ENCODE data around the gene GABBR1. TPM values are rescaled to one million over a fixed set of nuclear protein-coding genes. Genes with fewer than 3 reads are reported as not detected.

Gene GABBR1
- total RNA-seq, 1 experiment from 2014 or later = 146 TPM

- H3K4me3 Mint-ChIP-seq = no peak overlapping the region
- no peaks in the 10 kb centered on the region for H3K27me3 ChIP-seq (ENCODE audit: insufficient read depth, low read length)
- H3K23me2 ChIP-seq (ENCODE audit: insufficient read length, low read depth, low read length, poor library complexity, severe bottlenecking) = no peaks in the 10 kb centered on the region
- no peak overlapping the region for H4K8ac ChIP-seq (replicated peaks; ENCODE audit: insufficient read length, low read depth, low read length)
- no peak overlapping the region for H2BK120ac ChIP-seq (ENCODE audit: low read depth, low read length, poor library complexity, severe bottlenecking)
- H2AFZ ChIP-seq (ENCODE audit: low read length) = no peak overlapping the region
- peaks cover 73 to 95% (median 93%) of the 10 kb centered on the region in 3 experiments; a peak in 6 of 7 replicates for H3K36me3 Mint-ChIP-seq (ENCODE audit: insufficient read depth in 1 of 3, low read depth in 3 of 3)
- no peak for DNase-seq
- H3K4me1 ChIP-seq (ENCODE audit: insufficient read depth, low read length) = no peaks in the 10 kb centered on the region
- H3K14ac ChIP-seq (ENCODE audit: insufficient read depth, low read length) = no peak overlapping the region
- H4K5ac ChIP-seq (ENCODE audit: insufficient read length, low read depth, low read length) = no peak overlapping the region
- no peaks in the 10 kb centered on the region for H3K9me3 Mint-ChIP-seq
- H2BK20ac ChIP-seq (ENCODE audit: low read depth, low read length, poor library complexity, severe bottlenecking) = no peak overlapping the region
- TF ChIP-seq CTCF (conservative IDR thresholded peaks at IDR 0.05) = no peak
- H3K56ac ChIP-seq (ENCODE audit: insufficient read length, low read depth, low read length) = no peak overlapping the region
- H3K27ac ChIP-seq (ENCODE audit: insufficient read length, low read depth, low read length) = no peak overlapping the region
- no peak overlapping the region for H3K4me2 ChIP-seq (ENCODE audit: insufficient read depth, insufficient read length, low read length)
- no peak overlapping the region for H3K9ac ChIP-seq (ENCODE audit: extremely low read depth, insufficient read length, low read length)
- H3K4me1 Mint-ChIP-seq = peaks cover 4 to 8% of the 10 kb centered on the region in 2 experiments
- no peaks in the 10 kb centered on the region for H3K79me2 ChIP-seq (ENCODE audit: insufficient read depth, low read length)
- H4K20me1 ChIP-seq (ENCODE audit: control insufficient read depth, insufficient read depth, insufficient read length) = peaks cover 4% of the 10 kb centered on the region
- no peak overlapping the region for H4K91ac ChIP-seq (ENCODE audit: insufficient read length, low read depth, low read length)
- no peak overlapping the region for H2AK5ac ChIP-seq (ENCODE audit: insufficient read length, low read length)
- H3K27me3 Mint-ChIP-seq (ENCODE audit: low read depth) = peaks cover 2% of the 10 kb centered on the region; the same call in 1 of the 2 replicates
- H3K23ac ChIP-seq (ENCODE audit: insufficient read length, low read depth, low read length) = no peak overlapping the region
- no peak overlapping the region for H2BK12ac ChIP-seq (ENCODE audit: insufficient read length, low read depth, low read length)
- H3T11ph ChIP-seq (ENCODE audit: low read length) = no peak overlapping the region
- H2BK15ac ChIP-seq (ENCODE audit: low read depth, low read length) = no peak overlapping the region
- no peak overlapping the region for H2BK5ac ChIP-seq (ENCODE audit: insufficient read length, low read length)
- H3K79me1 ChIP-seq (ENCODE audit: insufficient read depth, low read depth, low read length, poor library complexity, severe bottlenecking) = no peaks in the 10 kb centered on the region
- no peak overlapping the region for H3K4ac ChIP-seq (ENCODE audit: low read depth, low read length)
- H3K27ac Mint-ChIP-seq = peak overlapping the region in 1 of 3 experiments; percentile 29; a peak in 2 of 7 replicates
- no peak overlapping the region for H3K18ac ChIP-seq (ENCODE audit: insufficient read length, low read depth, low read length)
- H3K9me3 ChIP-seq (ENCODE audit: control insufficient read depth, low read depth, low read length) = no peaks in the 10 kb centered on the region
These were observed 24.9 kb downstream of the GABBR1 start for GRCh38 chr6:29608131-29608530.
